Measurements from ENCODE around the gene TSPAN1.
"Not testable (repeated sequence)": the region's sequence is repeated elsewhere in the genome, so short reads cannot be mapped to it uniquely, and the experiment has no call there.

The TSPAN1 gene

GRCh38 chr1:46218443-46218842, 43.6 kb downstream of the TSPAN1 start:
- no peak for DNase-seq (ENCODE audit: low spot score)

- no peak for DNase-seq (ENCODE audit: low spot score)
Measured at GRCh38 chr1:46219551-46220520, 44.9 kb downstream of the TSPAN1 start.

- no peak for DNase-seq (ENCODE audit: low spot score)
Measured at GRCh38 chr1:46220808-46221207, 45.9 kb downstream of the TSPAN1 start.

- DNase-seq (ENCODE audit: low spot score): no peak
Measured at GRCh38 chr1:46221749-46222148, 46.9 kb downstream of the TSPAN1 start.

- DNase-seq (ENCODE audit: low spot score): not testable (repeated sequence)
Measured at GRCh38 chr1:46223055-46223454, 48.2 kb downstream of the TSPAN1 start.

GRCh38 chr1:46223472-46223943, 48.6 kb downstream of the TSPAN1 start:
- DNase-seq (ENCODE audit: low spot score): peak; percentile 78

- DNase-seq (ENCODE audit: low spot score): no peak
Measured at GRCh38 chr1:46224966-46225365, 50.1 kb downstream of the TSPAN1 start.

- DNase-seq (ENCODE audit: low spot score): not testable (repeated sequence)
Measured at GRCh38 chr1:46231231-46231630, 56.3 kb downstream of the TSPAN1 start.

Measured in kidney capillary endothelial cell (primary cell).